ENCODE measurements around the gene SLC13A3.

The SLC13A3 gene

DNA sequence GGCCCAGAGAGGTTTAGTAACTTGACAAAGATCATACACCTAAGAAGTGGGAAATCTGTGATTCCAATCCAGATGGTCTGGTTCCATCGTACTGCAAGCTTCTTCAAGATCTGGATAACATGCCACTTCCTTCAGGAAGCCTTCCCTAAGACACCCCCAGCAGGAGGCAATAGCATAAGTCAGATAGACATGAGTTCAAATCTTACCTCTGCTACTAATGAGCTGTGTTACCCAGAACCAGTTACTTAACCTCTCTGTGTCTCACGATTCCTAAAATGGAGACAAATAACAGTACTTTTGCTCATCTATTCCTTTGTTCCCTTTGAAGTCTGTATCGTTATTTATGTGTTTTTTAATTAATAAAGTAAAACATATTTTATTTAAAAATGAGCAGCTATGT is 78.5 kb downstream of the SLC13A3 start:
- no peak for DNase-seq

DNA sequence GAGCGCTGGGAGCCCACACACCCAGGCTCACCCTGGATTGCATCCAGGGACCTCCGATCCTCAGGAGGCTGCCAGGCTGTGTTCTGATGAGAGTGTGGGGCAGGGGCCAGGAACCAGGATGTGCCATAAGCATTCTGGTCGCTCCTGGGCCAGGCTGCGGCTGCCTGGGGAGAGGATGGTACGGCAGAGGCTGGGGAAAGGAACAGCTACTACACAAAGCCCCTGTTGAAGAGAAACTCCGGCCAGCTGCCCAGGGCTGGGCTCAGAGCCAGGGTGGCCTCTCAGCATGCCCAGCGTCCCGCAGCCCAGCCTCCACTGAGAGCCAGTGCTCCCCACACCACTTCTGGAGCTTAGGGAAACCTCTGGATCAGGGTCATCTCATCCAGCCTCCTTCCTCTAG is 79.1 kb downstream of the SLC13A3 start:
- peak; percentile 12 for DNase-seq

DNA sequence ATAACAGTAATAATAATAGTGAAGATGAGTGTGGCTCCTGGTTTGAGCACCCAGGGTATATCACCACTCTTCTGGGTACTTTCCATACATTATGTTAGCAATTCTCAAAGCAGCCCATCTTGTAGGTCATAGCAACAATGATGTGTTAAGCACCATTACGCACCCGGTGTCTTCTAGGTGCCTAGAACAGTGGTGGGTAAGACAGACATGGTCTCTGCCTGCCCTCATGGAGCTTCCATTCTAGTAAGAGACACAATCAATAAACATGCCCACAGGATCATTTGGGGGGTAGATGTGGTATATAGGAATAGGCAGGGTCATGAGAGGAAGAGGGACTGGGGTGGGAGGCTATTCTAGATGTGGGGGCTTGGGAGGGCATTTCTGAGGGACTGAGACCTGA is 79.8 kb downstream of the SLC13A3 start:
- no peak for DNase-seq

DNA sequence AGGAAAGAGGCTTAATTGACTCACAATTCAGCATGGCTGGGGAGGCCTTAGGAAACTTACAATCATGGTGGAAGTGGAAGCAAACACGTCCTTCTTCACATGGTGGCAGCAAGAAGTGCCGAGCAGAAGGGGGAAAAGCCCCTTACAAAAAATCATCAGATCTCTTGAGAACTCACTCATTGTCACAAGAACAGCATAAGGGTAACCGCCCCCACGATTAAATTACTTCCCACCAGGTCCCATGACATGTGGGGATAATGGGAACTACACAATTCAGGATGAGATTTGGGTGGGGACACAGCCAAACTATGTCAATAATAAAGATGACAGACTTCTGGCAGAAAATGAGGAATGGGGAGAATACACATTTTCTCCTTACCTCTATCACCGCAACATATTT is 80.3 kb downstream of the SLC13A3 start:
- DNase-seq: no peak

DNA sequence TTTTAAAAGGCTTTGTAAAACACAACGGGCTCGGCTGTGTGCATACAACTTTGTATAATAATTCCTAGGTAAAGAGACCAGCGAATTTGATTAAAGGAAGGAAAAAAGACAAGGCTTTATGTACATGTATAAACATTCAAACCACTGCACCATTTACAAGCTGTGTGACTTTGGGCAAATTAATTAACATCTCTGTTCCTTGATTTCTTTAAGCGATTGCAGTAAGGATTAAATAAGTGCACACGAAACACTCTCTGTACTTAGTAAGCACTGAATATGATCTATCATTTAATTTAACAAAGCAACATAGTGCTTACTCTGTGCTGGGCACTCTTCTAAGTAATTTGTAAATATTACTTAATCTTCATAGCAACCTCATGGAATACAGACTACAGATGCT is 81.3 kb downstream of the SLC13A3 start:
- DNase-seq: no peak

DNA sequence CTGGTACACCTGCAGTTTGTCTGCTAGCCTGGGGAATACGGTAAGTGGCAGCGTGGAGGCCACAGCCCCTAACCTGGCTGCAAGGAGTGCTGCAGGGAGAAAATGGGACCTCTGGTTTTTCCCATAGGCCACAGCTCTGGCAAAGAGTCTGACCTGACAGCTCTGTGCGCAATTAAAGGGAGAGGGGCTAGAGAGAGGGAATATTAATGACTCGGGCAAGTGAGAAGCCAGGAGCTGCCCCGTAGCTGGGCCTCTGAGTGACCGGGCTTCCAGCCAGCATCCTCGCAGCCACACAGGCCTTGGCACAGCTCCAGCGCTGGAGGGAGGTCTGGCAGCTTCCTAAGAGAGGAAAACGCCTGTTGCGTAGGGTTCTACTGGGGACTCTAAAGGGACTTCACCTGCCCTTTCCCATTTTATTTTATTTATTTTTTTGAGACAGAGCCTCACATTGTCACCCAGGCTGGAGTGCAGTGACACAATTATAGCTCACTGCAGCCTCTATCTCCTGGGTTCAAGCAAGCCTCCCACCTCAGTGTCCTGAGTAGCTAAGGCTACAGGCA is 82.6 kb downstream of the SLC13A3 start:
- DNase-seq: peak; percentile 77

DNA sequence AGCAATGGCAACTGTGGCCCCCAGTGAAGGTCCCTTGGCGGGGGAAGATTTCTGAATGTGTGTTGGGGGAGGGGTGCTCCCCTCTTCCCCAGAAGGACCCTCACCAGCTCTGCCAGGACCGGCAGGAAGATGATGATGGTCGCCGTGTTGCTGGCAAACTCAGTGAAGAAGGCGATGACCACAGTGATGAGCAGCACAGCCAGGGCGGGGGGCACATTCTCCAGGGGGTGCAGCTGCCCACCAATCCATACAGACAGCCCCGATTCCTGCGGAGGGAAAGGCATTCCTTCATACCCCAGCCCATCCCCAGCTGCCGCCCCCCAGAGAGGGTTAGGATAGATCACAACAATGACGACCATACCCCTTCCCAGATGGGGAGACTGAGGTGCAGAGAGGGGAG is 85.1 kb downstream of the SLC13A3 start:
- no peak for DNase-seq

DNA sequence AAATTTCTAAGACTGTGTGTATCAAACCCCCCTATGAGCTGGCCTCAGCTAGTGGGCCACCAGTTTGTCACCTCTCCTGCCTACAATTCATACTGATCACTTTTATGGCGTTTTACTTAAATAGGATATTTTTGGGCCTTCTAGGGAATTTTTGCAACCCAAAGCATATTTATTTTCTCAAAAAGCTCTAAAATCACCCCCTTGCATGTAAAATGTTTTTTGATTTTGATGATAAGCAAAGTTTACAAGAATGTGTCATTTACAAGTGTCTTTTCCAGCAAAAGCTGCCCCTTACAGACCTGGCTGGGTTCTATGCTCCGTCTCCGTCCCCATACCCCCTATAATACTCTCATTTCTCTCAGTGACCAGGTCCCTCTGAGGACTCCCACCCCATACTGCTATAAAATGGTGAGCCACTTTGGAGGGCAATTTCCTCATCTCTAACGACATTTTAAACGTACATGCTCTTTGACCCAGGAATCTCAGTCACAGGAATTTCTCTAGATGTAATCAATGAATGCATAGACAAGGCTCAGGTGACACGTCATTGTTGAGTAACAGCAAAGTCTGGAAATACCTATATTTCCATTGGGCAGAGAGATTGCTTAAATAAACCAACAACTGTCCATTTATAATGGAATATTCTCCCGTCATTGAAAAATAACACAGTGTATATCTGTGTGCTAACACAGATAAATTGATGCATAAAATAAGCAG is 86.9 kb downstream of the SLC13A3 start:
- no peak for DNase-seq

DNA sequence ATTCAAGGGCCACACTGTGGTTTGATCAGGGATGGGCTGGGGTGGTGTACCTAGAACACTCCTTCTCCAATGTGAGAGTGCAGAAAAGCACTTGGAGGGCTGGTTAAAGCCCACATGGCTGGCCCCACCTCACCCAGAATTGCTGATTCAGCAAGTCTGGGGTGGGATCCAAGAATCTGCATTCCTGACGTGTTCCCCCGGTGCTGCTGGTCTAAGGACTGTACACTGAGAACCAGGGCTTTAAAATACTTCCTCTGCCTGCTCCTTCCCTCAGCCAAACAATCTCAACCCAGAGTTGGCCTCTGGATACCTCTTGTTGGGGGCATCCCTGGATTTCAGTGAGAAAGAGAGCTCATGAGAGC is 87.4 kb downstream of the SLC13A3 start:
- no peak for DNase-seq

DNA sequence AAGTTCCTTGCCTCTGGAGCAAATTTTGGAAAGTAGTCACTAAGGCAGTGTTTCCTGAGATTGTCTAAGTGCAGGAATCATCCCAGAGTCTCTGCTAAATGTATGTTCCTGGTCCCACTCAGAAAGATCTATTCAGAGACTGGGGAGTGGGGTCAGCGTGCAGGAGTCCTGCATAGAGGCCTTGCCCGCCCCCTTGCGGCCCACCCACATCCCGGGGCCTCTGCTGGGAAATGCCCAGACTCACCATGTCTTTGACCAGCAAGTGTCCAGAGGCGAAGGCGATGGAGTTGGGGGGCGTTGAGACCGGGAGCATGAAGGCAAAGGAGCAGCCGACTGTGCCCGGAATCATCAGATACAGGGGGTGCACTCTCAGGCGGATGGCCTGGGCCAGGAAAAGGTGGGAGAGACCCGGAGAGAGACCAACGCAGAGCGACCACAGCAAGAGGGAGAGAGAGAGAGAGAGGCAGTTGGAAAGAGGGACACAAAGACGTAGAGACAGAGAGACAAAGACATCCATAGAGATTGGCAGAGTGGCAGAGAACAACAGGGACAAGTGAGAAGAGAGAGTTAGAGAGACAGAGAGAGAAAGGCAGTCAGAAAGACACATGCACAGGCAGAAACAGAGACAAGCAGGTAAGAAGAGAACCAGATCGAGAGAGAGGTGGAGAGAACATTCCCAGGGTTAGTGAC is 87.9 kb downstream of the SLC13A3 start:
- no peak for DNase-seq

DNA sequence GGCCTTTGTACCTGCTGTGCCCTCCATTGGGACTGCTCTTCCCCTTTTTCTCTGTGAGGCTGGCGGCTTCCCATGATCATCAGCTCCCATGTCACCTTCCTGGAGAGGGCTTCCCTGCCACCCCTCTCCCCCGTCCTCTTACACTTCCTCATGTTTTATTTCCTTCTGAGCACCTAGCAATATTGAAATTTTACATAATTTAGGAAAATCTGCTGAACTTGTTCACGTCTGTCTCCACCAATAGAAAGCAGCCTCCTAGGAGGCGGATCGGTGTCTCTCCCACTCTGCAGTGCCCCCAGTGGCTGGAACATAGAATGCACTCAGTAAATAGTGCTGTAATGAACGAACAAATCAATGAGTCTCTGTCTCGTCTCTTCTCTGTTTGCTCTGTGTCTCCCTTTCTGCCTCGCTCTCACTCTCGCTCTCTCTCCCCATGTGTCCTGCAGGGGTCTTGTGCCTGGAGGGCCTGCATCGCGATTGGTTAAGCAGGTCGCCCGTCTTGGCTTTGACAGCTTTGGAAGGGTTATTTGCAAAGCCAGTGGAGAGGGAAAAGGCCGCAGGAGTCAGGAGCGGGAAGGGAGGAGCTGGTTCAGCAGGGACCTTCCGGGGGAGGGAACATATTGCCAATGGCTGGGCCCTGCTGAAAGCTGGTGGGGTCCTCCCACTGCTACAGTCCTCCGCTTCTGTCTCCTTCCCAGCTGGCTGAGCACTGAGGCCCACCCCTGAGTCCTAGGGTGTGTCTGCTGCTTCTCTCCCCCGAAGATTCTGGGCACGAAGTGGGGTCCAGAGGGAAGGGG is 88.7 kb downstream of the SLC13A3 start:
- DNase-seq: peak; percentile 48

DNA sequence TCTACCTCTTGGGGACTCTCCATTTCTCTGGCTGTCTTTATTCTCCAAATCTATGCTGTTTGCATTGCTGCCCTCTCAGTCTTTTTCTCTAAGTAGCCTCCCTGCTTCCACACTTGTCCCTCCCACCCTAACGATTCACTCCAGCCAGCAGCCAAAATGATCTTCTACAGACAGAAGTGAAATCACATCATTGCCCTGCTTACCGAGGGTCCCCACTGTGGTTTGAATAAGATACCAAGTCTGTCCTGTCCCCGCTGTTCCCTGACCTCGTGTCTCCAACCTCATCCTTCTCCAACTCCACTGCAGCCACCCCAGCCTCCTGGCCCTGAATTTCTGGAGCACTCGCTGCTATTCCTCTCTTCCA is 89.3 kb downstream of the SLC13A3 start:
- no peak for DNase-seq

DNA sequence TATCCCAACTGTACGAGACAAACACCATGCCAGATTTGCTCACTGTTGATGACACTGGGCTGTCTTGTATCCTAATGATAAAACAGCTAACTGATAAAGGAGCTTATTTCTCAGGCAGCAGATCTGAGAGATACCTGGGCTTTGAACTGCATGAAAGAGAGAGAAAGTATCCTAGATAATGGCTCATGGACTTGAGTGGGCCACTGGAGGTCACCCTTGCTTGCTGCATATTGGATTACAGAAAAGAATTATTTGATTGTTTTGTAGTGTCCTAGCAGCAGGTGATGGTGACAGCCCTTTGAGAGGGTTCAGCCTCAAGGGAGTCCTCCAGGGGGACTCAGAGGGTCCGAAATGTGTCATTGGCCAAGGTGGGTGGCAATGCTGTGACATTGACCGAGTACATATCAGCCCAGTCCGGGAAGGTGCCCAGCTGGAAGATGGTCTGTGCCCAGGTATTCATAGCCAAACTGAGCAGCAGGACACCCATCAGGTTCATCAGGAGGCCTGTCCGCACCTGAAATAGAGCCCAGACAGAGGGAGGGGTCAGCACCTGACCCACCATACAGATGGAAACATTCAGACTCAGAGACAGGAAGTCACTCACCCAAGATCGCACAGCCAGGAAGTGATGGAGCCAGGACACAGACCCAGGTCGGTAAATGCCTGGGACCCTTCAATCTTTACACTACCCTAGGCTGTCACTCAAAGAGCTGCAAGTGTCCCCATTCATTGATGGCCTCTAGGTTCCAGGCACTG is 91.4 kb downstream of the SLC13A3 start:
- DNase-seq: no peak

DNA sequence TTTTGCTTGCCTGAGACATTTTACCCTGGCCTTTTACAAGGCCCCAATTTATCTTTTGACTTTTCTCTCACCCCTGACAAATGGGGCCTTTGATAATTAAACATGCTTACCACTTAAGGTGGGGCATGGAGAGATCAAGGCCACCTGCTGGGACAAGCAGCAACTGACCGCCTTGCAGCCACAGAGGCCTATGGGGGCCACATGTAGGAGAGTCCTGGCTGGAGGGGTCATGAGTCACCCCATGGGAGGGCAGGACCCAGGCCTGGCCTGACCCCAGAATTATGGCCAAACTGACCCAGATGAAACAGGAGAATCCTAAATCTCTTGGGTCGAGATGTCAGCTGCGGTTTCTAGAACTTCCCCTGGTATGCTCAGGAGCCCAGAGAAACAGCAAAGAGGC is 92.3 kb downstream of the SLC13A3 start:
- no peak for DNase-seq

DNA sequence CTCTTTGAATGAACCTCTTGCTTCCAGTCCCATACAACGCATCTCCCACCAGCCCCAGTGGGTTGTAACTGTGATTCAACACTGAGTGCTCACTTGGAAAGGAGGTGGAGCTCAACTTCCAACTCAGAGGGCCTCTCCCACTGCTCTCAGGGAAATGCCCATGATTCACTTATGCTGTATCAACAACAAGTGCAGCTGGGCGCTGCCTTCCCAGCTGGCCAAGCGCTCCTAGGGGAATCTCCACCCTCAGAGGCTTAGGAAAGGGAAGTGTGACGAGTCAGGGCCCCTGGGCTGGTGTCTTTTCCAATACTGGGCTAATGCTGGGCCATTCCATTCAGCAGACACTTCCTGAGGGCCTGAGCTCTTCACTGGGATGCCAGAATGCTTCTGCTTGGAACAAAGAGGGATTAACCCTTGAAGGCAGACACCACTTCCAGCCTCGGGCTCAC is 92.7 kb downstream of the SLC13A3 start:
- DNase-seq: no peak

DNA sequence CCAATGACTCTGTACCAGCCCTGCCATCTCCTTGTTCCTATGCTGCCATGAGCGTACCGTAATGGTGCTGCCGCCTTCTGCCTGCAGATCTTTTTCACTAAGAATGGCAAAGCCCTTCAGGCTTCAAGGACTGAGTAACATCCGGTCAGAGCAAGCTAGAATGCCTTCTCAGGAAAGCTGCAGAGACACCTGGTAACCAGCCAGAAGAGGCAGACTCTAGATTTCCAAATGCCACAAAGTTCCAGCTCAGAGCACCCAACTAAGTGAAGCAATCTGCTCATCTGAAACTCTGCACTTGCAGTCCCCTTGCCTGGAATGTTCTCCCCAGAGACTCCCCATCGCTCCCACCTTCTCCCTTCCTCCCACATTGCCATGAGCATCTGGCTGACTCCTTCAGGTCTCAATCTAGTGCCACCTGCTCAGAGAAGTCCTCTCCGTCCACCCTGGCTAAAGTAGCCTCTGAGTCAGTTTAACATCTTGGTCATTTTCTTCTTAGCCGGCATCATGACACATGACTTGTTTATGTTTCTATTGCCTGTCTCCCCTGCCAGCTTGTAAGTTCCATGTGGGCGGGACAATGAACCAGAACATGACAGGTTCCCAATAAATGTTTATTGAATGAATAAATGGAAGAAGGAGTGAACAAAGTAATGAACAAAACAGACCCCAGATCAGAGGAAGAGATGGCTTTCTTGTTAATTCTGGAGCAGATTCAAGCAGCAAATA is 93.9 kb downstream of the SLC13A3 start:
- no peak for DNase-seq

DNA sequence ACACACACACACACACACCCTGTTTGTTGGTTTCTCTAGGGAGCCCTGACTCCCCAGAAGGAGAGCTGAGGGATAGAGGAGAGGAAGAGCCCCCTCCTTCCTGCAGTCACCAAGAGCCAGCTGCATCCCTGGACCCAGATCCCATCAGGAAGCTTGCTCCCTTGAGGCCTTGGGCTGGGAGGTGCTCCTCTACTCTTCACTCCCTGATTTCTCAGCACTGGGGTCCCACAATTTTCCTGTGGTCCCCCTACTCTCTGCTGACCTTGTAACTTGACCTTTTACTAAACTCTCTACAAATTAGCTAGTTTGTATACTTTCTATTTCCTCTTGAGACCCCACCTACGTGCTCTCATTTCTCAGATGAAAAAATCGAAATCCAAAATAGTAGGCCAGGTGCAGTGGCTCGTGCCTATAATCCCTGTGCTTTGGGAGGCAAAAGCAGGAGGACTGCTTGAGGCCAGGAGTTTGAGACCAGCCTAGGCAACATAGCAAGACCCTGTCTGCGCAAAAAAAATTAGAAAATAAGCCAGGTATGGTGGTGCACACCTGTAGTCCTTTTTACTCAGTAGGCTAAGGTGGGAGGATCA is 95.8 kb downstream of the SLC13A3 start:
- DNase-seq: no peak

DNA sequence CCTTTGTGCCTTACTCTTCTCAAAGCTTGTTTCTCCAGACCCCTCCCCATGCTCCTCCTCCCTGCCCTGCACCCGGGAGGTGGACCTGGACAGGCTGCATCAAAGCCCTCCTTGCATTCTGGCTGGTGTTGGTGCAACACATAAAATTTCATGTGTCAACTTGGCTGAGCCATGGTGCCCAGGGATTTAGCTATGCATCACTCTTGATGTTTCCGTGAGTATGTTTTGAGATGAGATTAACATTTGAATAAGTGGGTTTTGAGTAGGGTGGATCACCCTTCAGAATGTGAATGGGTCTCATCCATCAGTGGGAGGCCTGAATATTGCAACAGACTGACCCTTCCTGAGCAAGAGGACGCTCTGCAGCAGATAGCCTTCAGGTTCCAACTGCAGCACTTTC is 96.4 kb downstream of the SLC13A3 start:
- no peak for DNase-seq

DNA sequence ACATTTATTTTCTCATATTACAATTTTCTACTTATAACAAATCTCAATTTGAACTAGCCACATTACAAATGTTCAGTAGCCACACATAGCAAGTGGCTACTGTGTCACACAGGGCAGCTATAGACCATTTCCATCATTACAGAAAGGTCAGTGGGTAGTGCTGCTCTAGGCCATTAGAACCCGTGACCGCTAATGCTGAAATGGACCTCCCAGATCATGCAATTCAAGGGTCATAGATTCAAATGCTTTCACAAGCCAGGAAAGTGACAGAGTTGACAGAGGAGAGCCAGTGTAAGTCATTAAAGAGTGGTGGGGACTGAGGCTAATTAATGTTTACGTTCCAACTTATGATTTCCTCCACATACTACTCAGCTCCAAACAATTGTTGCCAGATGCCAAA is 97.3 kb downstream of the SLC13A3 start:
- DNase-seq: no peak

DNA sequence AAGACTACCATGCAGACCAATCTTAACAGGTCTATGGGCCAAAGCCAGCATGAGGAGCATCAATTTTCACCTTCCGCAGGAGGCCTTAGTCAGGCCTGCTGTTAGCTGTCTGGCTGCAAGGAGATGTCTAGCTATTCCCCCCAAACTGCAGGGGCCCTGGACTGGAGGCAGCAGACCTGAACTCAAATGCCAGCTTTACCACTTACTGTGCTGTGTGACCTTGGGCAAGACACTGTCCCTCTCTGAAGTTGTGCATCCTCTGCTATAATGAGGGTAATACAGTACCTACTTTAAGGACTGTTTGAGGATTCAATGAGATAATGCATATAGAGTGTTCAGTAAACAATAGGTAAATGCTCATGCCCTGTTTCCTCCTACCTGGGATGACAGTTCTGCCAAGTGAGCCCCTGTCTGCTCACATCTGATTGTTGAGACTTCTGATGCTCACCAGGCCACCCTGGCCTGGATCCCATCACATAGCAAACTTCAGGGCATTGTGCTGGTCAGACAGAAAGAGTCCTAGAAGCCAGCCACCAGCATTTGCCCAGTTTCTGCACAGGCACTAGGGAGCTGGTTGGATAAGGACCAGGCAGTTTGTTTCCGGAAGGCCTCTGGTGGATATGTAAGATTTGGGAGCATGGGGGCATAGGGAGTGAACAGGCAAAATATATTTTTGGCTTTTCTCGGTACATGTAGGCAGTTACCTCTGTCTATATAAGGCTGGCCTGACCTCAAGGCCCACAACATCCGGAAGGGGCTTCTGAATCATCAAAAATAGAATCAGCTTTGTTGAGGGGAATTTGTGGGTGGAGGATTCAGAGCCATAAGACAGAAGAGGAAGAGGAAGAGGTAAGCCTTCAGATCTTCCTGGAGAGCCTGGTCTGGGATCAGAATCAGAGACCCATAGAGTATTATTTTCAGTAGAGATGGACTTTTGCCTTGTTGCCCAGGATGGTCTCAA is 98.5 kb downstream of the SLC13A3 start:
- DNase-seq: no peak
